ENCODE measurements around the gene HDDC2.

Gene HDDC2, protein sequence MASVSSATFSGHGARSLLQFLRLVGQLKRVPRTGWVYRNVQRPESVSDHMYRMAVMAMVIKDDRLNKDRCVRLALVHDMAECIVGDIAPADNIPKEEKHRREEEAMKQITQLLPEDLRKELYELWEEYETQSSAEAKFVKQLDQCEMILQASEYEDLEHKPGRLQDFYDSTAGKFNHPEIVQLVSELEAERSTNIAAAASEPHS

DNA sequence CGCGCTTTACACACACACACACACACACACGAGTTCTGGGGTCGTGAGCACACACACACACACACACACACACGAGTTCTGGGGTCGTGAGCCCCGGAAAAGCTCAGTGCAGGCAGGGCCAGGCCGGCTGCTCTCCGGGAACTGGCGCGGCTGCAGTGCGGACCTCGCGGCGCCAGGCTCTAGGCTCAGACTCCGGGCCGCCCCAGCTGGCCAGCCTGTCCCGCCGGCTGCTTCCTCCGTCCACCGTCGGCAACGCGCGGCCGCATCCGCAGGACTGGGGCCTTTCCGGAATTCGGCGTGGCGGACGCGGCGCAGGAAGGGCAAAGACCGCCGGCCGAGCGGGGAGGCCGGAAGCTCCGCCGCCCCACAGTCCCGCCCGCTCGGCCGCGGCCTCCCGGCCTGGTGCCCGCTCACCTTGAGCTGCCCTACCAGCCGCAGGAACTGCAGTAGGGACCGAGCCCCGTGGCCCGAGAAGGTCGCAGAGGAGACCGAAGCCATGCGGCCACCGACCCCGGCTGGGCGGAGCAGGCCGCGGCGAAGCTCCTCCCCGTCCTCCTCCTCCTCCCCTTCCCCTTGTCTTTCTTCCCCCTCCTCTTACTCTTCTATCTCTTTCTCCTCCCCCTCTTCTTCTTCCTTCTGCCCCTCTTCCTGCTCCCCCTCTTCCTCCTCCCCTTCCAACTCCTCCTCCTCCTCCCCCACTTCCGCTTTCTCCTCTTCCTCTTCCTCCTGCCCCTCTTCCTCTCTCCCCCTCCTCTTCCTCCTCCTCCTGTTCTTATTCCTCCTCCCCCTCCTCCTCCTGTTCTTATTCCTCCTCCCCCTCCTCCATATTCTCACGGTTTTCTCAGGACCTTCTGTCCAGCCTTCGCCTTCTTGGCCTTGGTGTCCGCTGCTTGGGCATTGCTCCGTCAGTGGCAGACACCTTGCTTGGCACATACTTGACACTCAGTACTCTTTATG, at the start of gene HDDC2:
HDDC2 (minus strand) TSS at position 533 of the 957 bp plus-strand sequence; CDS start at position 498, 35 bp downstream.
- DNase-seq (ENCODE audit: insufficient read length, low spot score) (peak; percentile 70), FAIRE-seq (peak; percentile 76)

DNA sequence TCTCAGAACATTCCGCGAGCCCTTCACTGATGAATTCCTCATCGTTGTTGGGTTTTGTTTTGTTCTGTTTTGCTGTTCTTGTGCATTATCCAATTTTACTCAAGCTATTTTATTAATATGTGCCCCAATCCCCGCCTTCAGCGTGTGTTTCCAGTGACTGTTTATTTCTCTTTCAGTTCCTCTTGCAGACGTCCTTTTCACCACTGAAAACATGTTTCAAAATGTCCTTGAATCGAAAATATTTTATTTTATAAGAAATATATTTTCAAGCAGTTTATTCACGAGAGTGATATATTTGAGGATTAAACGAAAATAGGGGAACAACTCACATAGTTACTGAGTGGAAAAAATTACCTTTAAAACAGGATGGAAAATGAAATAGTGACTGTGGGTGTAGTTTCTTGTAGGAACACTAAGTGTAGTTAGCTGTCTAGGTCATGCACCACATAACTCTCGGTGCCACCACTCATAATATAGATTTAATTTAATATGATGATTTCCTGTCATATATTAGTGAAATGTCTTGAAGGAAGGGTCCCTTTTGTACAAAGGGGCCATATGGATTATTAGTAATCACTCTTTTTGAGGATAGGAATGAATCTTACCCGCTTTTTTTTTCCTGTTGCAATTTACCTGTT, 45.3 kb upstream of the HDDC2 start:
- FAIRE-seq (no peak), DNase-seq (ENCODE audit: insufficient read length, low spot score) (no peak)

DNA sequence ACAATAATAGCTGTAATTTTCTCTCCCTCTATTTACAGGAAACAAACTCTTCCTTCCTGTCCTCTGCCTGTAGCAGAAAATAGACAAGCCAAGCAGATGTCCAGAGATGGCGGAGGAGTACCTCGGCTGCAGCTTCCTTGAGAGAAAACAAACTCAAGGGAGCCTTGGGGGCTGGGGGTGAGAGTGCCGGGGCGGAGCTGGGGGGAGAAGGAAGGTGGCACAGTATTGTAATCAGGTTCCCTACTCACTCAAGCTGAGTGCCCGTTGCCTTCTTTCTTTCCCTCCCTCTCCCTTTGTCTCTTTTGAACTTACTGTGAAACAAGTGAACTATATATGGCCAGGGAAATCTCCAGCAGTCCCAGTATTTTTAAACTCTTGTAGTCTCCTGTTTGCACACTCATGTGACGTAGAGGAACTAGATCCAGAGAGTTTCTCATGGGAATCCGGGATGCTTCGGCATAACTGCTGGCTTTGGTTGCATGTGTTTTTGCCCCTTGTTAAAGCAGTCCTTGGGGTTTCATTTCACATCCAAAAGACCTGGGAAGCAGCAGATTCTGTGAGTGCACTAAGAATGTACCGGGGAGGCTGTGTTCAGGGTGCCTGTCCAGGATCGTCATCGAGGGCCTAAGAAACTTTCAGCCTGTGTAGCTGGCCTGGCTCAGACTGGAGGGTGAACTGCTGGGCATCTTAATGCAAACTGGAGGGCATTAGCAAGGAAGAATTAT, 44.6 kb upstream of the HDDC2 start:
- FAIRE-seq, result peak; percentile 91
- DNase-seq (ENCODE audit: insufficient read length, low spot score), result peak; percentile 22

DNA sequence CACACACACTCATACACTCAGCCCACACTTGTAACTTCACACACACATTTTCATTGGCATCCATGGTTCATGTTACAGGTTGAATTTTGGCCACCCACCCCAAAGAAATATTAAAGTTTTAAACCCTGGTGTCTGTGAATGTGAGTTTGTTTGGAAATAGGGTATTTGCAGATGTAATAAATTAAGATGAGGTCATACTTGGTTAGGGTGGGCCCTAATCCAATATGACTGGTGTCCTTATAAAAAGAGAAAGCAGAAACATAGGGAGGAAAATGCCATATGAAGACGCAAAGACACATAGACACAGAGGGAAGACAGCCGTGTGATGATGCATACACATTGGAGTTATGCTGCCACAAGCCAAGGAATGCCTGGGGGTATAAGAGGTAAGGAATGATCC, 39.7 kb upstream of the HDDC2 start:
- FAIRE-seq (no peak), DNase-seq (ENCODE audit: insufficient read length, low spot score) (no peak)

DNA sequence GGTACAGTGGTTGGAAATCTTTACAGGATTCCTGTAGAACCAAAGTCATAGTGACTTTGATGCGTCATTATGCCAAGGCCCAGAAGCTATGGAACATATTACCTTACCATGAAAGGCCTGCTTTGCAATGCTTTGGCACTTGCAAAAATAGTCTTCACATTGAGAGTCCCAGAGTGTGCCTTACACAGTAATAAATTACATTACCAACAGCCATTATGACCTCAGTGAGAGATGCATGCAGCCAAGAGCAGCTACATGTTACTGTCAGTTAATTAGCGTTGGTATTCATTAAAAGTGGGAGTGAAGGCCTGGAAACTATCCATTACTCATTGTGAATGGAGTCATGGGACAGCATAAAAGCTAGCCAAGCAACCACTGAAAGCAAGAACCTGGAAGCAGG, 39.2 kb upstream of the HDDC2 start:
- DNase-seq (ENCODE audit: insufficient read length, low spot score), result no peak
- FAIRE-seq, result no peak

DNA sequence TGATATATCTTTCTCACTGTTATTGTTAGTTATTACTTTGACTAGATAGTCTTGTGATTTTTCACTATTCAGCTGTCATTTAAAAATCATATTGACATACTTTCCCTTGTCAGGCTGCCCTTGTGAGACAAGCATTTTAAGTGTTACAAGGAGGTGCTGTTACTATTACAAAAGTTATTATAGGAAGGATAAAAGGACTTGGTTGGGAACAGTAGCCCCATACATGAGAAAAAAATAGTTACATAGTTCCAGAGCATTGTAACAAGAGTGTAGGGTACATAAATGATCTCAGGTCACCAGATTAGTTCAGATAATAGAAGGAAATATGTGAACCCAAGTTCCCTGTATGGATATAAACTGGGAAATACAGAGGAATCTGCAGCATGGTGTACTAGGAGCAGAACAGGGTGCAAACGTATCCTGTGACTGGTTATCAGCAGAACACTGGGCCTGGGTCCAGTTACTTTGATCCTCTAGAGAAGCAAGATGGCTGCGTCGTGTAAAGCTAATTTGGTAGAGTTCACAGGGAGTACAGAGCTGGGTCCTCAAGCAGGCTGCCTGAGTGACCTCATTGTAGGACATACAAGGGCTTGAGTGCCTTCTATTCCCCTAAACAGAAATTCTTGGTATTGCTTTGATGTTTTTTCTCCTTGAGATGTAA, 38.5 kb upstream of the HDDC2 start:
- DNase-seq (ENCODE audit: insufficient read length, low spot score), result no peak
- no peak for FAIRE-seq

DNA sequence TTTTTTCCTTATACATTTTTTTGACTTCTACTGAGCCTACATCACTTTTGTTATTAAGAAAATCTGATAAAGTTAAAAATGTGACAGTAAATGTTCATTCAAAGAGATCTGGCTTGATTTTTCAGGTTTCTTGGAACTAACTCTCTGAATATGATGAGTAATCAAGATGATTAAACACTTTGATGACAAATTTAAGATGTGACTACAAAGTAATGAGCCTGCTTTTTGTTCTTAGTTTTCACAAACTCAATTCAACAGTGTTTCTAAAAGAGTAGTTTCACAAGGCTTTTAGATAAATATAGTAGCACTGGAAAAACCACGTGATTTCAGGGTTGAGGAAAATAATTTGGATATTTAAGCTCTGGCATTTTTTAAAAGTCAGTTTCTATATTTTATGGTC, 37.9 kb upstream of the HDDC2 start:
- DNase-seq (ENCODE audit: insufficient read length, low spot score), result no peak
- no peak for FAIRE-seq

DNA sequence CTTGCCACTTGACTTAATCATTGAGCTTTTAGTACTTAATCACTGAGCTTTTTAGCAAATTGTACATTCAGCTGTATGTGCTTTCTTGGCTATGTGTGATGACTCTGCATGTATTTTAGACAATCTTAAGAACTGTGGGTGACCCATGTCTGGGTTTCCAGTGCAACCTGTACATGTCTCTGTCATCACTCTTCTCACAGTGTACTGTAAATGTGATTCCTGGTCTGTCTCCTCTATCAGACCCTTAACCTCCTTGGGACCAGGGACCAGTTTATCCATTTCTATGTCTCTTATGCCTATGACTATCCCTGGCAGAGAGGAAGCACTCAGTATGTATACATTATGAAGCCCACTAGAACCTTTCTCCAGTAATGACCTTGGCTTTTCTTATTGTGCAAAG, 36.6 kb upstream of the HDDC2 start:
- FAIRE-seq (no peak), DNase-seq (ENCODE audit: insufficient read length, low spot score) (no peak)

DNA sequence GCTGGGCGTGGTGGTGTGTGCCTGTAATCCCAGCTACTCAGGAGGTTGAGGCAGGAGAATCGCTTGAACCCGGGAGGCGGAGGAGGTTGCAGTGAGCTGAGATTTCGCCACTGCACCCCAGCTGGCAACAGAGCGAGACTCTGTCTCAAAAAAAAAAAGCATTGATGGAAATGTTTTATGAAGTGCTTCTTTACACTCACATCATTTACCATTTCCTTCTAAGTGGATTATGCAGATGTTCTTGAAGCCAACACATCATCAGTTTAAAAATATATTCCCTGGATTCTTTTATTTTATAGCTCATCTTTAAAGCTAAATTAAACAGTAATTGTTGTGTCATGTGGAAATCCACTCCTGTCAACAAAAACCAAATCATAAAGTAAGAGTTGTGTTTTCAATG, 35.9 kb upstream of the HDDC2 start:
- FAIRE-seq (no peak), DNase-seq (ENCODE audit: insufficient read length, low spot score) (no peak)

DNA sequence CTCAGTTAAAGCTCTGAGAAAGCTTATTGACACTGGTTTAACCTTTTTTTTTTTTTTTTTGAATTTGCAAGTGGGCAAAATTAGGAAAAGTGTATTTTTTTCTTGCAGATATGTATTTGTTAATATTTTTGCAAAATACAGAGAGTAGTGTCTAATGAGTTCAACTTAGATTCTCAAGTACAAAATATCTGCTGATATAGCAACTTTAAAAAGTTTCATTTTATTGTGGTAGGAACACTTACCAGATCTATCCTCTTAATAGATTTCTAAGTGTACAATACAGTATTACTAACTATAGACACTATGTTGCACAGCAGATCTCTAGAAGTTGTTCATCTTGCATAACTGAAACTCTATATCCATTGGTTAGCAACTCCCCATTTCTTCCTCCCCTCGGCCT, 30.9 kb upstream of the HDDC2 start:
- FAIRE-seq (no peak), DNase-seq (ENCODE audit: insufficient read length, low spot score) (no peak)

DNA sequence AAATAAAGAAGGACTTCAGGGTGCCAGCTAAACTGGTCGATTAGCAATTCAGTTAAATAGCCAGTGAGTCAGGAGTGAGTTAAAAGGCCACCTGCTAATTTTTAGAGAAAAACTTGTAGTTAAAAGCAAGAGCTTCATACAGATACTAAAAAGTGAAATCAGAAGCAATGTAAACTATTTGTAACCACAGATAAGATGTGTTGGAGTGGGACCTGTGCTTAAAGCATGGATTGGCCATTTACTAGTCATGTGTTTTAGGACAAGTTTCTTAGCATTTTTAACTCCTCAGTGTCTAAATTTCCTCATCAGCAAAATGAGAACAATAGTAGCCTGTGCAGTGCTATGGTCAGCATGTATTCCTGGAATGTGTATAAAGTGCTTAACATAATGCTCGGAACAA, 23.8 kb upstream of the HDDC2 start:
- FAIRE-seq (no peak), DNase-seq (ENCODE audit: insufficient read length, low spot score) (no peak)

DNA sequence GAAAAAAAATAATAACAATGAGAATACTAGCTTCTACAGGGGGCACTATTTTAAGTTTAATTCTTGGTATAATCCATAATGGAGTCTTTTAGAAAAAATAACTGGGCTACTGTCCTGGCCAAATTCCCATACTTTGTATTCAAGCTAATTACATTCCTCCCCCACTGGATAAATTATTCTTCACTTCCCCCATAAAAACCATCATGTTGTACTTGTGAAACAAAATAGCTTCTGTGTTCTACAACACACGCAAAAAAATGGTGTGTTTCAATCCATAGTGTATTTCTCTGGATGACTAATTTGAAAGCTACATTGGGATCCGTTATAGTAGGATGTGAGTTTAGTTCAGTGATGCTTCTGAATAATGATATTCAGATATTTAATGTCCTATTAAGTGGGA, 21.6 kb upstream of the HDDC2 start:
- FAIRE-seq (no peak), DNase-seq (ENCODE audit: insufficient read length, low spot score) (no peak)

DNA sequence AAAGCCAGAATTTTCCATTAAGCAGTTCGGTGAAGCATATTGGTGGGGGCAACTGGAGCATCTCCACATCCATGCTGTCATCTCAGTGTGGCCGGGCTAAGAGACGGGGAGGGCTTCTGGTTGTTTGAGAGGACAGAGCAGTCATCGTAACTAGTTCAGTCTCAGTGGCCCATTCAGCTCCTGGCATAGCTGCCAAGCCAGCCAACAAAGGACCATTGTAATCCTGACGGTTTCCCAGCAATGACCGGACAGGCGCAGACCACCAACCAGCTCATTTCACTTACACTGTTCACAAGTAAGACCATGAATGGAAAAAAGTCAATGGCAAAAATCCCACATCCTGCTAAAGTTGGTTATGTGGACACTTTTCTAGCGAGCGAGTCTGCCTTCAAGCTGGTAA, 14.9 kb upstream of the HDDC2 start:
- FAIRE-seq, result no peak
- DNase-seq (ENCODE audit: insufficient read length, low spot score), result no peak

DNA sequence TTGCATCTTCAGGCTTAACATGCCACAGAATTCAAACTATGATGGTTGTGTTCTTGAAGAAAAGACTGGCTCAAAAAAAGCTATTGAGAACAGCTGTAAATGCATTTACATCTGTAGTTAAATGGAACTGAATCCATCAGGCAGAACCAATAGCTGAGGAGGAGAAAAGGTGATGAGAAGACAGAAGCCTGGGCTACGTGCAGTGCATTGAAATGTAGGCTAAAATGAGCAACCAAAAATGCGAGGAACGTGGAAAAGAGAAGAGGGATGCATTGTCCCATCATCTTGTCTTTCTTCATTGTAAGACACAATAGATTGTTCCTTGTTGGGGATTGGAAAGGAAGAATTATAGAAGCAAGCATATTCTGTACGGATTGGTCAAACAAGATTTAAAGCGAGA, 13.8 kb upstream of the HDDC2 start:
- no peak for DNase-seq (ENCODE audit: insufficient read length, low spot score)
- no peak for FAIRE-seq

DNA sequence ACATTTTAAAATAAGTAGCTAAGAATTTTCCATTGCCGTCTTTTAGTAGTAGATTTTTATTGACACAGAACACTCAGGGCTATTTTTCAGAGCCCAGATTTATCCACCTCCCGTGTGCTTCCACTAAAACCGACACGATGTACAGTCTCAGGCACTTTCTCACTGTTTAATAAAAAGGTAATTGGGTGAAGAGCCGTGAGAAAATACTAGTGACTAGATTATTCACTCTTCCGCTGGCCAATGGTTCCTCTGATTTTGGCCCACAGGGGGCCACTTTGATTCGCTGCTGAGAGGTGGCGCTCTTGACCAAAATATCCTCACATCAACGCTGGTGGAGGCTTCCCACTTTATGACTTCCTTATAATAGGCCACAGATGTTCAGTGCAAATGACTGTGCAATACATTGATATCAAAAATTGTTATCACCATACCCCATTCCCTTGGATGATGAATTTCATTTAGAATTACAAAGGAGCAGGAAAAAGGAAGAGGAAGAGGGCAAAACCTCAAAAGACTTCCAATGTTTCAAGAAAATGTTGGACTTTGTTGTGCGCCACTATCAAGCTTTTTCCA, 12.3 kb upstream of the HDDC2 start:
- peak; percentile 74 for FAIRE-seq
- DNase-seq (ENCODE audit: insufficient read length, low spot score), result no peak

DNA sequence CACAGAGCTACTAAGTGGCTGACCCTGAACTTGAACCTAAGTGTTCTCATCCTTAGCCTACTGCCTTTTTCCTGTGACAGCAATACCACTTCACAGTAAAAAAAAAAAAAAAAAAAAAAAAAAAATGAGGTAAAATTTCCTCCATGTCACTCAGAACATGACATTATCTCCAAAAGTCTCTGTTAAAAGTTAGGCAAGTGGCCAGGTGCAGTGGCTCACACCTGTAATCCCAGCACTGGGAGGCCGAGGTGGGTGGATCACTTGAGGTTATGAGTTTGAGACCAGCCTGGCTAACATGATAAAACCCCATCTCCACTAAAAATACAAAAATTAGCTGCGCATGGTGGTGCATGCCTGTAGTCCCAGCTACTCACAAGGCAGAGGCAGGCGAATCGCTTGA, 11.2 kb upstream of the HDDC2 start:
- no peak for DNase-seq (ENCODE audit: insufficient read length, low spot score)
- FAIRE-seq, result no peak

DNA sequence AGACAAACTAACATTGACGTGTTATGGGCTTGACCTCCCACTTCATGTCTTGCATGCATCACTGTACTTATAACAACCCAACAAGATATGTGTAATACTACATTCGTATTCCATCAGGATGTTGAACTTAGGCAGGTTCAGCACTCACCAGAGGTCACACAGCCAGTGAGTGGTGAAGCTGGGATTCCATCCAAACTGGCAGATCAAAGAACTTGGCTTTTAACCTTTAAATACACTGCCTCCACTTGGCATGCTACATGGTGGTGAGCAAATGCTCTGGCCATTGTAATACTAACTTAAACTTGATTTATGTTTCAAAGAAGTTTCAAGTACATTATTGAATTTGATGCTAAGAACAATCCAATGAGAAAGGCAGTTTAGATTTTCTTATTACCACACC, 10.7 kb upstream of the HDDC2 start:
- no peak for FAIRE-seq

DNA sequence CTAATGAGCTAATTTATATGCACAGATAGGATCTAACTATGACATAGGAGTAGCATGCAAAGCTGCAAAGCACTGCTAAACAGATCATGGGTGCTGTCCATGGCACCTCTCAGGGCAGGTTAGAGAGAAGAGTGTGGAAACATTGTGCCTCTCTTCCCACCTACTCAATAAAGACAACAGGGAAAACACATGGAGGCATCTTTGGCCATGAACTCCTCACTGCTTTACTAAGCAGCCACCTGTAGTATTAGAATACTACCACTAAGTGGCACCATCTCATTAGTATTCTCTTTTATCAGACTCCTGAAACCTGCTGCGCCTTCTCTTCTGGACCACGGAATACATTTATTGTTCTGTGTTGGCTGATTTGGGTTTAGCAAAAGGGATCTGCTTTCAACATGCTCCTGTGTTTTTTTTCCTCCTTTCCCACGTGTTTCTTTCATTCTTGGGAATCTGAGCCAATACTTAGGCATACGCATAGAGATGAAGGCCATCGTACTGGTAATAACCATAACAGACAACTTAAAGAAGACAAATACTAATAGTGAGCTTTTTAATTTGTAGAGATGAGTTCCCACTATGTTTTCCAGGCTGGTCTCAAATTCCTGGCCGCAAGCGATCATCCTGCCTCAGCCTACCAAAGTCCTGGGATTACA, 9.4 kb upstream of the HDDC2 start:
- DNase-seq (ENCODE audit: insufficient read length, low spot score), result no peak
- no peak for FAIRE-seq

More for the DNA sequence above, 10.7 kb upstream of the HDDC2 start:
- no peak for DNase-seq (ENCODE audit: insufficient read length, low spot score)

DNA sequence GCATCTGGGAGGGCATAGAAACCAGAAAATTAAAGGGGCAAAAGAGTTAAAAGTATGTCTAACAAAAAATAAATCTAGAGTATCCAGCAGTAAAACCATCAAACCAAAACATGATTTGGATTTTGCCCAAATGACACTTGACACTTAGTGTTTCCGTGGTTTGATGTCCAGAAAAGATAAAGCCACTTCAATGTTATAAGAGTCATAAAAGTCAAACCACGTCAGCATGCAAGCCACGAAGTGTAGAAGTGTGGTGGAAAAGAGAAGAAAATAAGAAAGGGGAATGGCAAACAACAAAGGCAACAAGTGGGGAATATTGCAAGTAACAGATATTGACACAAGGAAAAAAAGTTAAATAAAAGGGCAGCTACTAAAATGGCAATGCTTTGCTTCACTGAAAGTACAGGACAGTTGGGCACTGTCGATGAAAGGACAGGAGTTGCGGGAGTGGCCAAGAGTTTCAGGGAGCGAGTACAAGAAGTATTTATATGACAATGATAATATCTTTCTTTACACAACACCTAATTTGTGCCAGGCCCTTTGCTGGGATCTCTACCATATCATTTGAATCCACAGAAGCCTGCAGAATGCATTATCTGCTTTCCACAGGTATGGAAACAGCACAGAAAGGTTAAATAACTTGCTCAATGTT, 6.3 kb upstream of the HDDC2 start:
- FAIRE-seq (no peak), DNase-seq (ENCODE audit: insufficient read length, low spot score) (no peak)
